Tibial nerve (tissue), 4 donors: ENCODE data around the gene KLHL22. TPM values are rescaled to one million over a fixed set of nuclear protein-coding genes. Genes with fewer than 3 reads are reported as not detected.
"Not testable (repeated sequence)": the region's sequence is repeated elsewhere in the genome, so short reads cannot be mapped to it uniquely, and the experiment has no call there.

Source experiments
- DNase-seq, 2 donors: peaks; one replicate each; pipeline ENCODE4 v3.0.0-alpha.2; 2019; ENCODE audit warnings: low spot score in 2 of 2
- H3K27ac ChIP-seq, 4 donors: fragments of 200-600 bp; sonication (generic) in 3 of 4; one replicate each; pipeline ENCODE4 v1.5.1; 2017 to 2019; ENCODE audit warnings: mild to moderate bottlenecking in 1 of 4
- H3K27me3 ChIP-seq, 2 donors: fragments of 200-600 bp; sonication (generic) in 1 of 2; one replicate each; pipeline versions ENCODE4 v1.5.1 to v1.6.0; 2017 to 2019
- H3K36me3 ChIP-seq, 3 donors: fragments of 200-600 bp; sonication (generic); one replicate each; pipeline ENCODE4 v1.5.1; 2018 to 2019
- H3K4me1 ChIP-seq, 4 donors: fragments of 200-600 bp; sonication (generic) in 3 of 4; one replicate each; pipeline ENCODE4 v1.5.1; 2017 to 2019
- H3K4me3 ChIP-seq, 4 donors: fragments of 200-600 bp; sonication (generic) in 3 of 4; one replicate each; pipeline ENCODE4 v1.5.1; 2017 to 2019; ENCODE audit warnings: mild to moderate bottlenecking in 1 of 4, moderate library complexity in 1 of 4
- H3K9me3 ChIP-seq, 4 donors: fragments of 200-600 bp; sonication (generic) in 3 of 4; one replicate each; pipeline ENCODE4 v1.5.1; 2017 to 2019
- CTCF ChIP-seq, 5 experiments: fragments of 200-600 bp in 3 of 5; fragments of 450-650 bp in 2 of 5; sonication (generic) in 3 of 5; IDR thresholded peaks; one replicate each; pipeline ENCODE4 v1.5.1; 2016 to 2019; ENCODE audit warnings: antibody characterized with exemption in 5 of 5, mild to moderate bottlenecking in 3 of 5, moderate library complexity in 2 of 5
- EP300 ChIP-seq, 2 donors: sonication (generic); formaldehyde crosslinking; IDR thresholded peaks; one replicate each; pipeline ENCODE4 v1.6.1; 2017; ENCODE audit warnings: antibody characterized with exemption in 2 of 2, mild to moderate bottlenecking in 1 of 2
- POLR2A ChIP-seq, 2 donors: fragments of 450-650 bp; IDR thresholded peaks; one replicate each; pipeline ENCODE4 v1.6.1; 2017; ENCODE audit warnings: antibody characterized with exemption in 2 of 2, mild to moderate bottlenecking in 2 of 2, moderate library complexity in 2 of 2
- WGBS, 2 donors: methylation state at CpG; one replicate each; pipeline ENCODE4 v1.1.5; 2018; 5-methylcytosine and 5-hydroxymethylcytosine counted together
- total RNA-seq, 4 donors: library from RNA; depleted of rRNA; stranded (reverse); fragments of >200 nt; gene quantifications; one replicate each; pipeline ENCODE4 v1.1.0, GENCODE V29; 2016

KLHL22 gene
- total RNA-seq, 4 donors from 2014 or later: 31.6 to 50.4 (median 41.4) TPM

- Histone ChIP-seq H3K9me3 (no peaks in the 10 kb centered on the region), H3K27ac (no peak overlapping the region), H3K4me1 (peaks cover 0 to 31% (median 20%) of the 10 kb centered on the region in 4 donors), H3K27me3 (no peaks in the 10 kb centered on the region), H3K36me3 (no peaks in the 10 kb centered on the region), H3K4me3 (no peak overlapping the region)
- DNase-seq: no peak
- no peak for TF ChIP-seq POLR2A (IDR thresholded peaks at IDR 0.05)
- TF ChIP-seq CTCF (IDR thresholded peaks at IDR 0.05): no peak
- TF ChIP-seq EP300 (IDR thresholded peaks at IDR 0.05): no peak
- 91 to 93% methylated on average over 2 of the region's 2 CpGs for WGBS, 2 donors
Measured at GRCh38 chr22:20419664-20419951, 76.0 kb downstream of the KLHL22 start.

GRCh38 chr22:20418211-20418788 is 77.3 kb downstream of the KLHL22 start:
- Histone ChIP-seq H3K27me3 (no peaks in the 10 kb centered on the region), H3K4me3 (peak overlapping the region; percentile 21 to 48 (median 35)), H3K9me3 (no peaks in the 10 kb centered on the region), H3K4me1 (peaks cover 0 to 18% (median 9%) of the 10 kb centered on the region in 4 donors), H3K36me3 (no peaks in the 10 kb centered on the region), H3K27ac (peak overlapping the region in 3 of 4 donors; percentile 28 to 66 (median 44))
- 12 to 14% methylated on average over 31 to 42 of the region's 42 CpGs for WGBS, 2 donors
- peak; percentile 78 to 93 (median 84) for TF ChIP-seq CTCF (IDR thresholded peaks at IDR 0.05)
- TF ChIP-seq EP300 (IDR thresholded peaks at IDR 0.05): peak in 1 of 2 donors; percentile 52
- TF ChIP-seq POLR2A (IDR thresholded peaks at IDR 0.05): no peak
- DNase-seq: peak; percentile 64 to 71

- H3K4me3 ChIP-seq, H3K4me1 ChIP-seq, H3K27ac ChIP-seq, H3K9me3 ChIP-seq, H3K27me3 ChIP-seq, DNase-seq, H3K36me3 ChIP-seq: not testable (repeated sequence)
- 87 to 95% methylated on average over 3 of the region's 3 CpGs for WGBS, 2 donors
Measured at GRCh38 chr22:20415699-20416098, 79.9 kb downstream of the KLHL22 start.

GRCh38 chr22:20415241-20415640 is 80.4 kb downstream of the KLHL22 start:
- H3K36me3 ChIP-seq, H3K4me3 ChIP-seq, H3K27ac ChIP-seq, DNase-seq, H3K27me3 ChIP-seq, H3K9me3 ChIP-seq, H3K4me1 ChIP-seq: not testable (repeated sequence)
- 94 to 96% methylated on average over 3 of the region's 3 CpGs for WGBS, 2 donors

GRCh38 chr22:20414450-20414849 is 81.1 kb downstream of the KLHL22 start:
- DNase-seq: no peak
- Histone ChIP-seq H3K4me3 (no peak overlapping the region), H3K36me3 (no peaks in the 10 kb centered on the region), H3K27ac (no peak overlapping the region), H3K9me3 (no peaks in the 10 kb centered on the region), H3K4me1 (peaks cover 0 to 4% (median 0%) of the 10 kb centered on the region in 4 donors), H3K27me3 (no peaks in the 10 kb centered on the region)
- TF ChIP-seq EP300 (IDR thresholded peaks at IDR 0.05) (no peak), POLR2A (IDR thresholded peaks at IDR 0.05) (no peak), CTCF (IDR thresholded peaks at IDR 0.05) (no peak)
- 55 to 70% methylated on average over 3 of the region's 3 CpGs for WGBS, 2 donors

- Histone ChIP-seq H3K27ac (no peak overlapping the region), H3K4me1 (peaks cover 0 to 4% (median 0%) of the 10 kb centered on the region in 4 donors), H3K4me3 (no peak overlapping the region), H3K27me3 (no peaks in the 10 kb centered on the region), H3K9me3 (no peaks in the 10 kb centered on the region), H3K36me3 (no peaks in the 10 kb centered on the region)
- DNase-seq: no peak
- TF ChIP-seq POLR2A (IDR thresholded peaks at IDR 0.05): no peak
- TF ChIP-seq EP300 (IDR thresholded peaks at IDR 0.05): no peak
- 84 to 86% methylated on average over 5 of the region's 5 CpGs for WGBS, 2 donors
Measured at GRCh38 chr22:20414059-20414440, 81.5 kb downstream of the KLHL22 start.
